GM12878 (cell line): ENCODE measurements around the gene POLR2L.

Source experiments
- CBX3 ChIP-seq: fragments of 200-600 bp; sonication (generic); IDR thresholded peaks from 2 replicates; pipeline ENCODE4 v1.6.1; 2016; ENCODE audit warnings: low read depth, borderline replicate concordance
- FOXM1 ChIP-seq: IDR thresholded peaks from 2 replicates; pipeline ENCODE4 v1.6.1; 2012; ENCODE audit warnings: low read depth, mild to moderate bottlenecking, inconsistent platforms, low read length, moderate library complexity
- JUND ChIP-seq: IDR thresholded peaks from 2 replicates; pipeline ENCODE4 v1.6.1; 2012; ENCODE audit warnings: low read depth, mild to moderate bottlenecking, low read length, improper control_type of control experiment, moderate library complexity
- POLR2AphosphoS5 ChIP-seq: IDR thresholded peaks from 2 replicates; pipeline ENCODE4 v1.6.1; 2011; ENCODE audit warnings: mild to moderate bottlenecking, low read length, inconsistent platforms
- SMC3 ChIP-seq: IDR thresholded peaks from 2 replicates; pipeline ENCODE4 v1.6.1; 2011; ENCODE audit warnings: low read length, improper control_type of control experiment, borderline replicate concordance
- TAF1 ChIP-seq: IDR thresholded peaks from 2 replicates; pipeline ENCODE4 v1.6.1; 2011; ENCODE audit warnings: mild to moderate bottlenecking, low read depth, low read length, borderline replicate concordance
- TCF7 ChIP-seq: IDR thresholded peaks from 2 replicates; pipeline ENCODE4 v1.6.1; 2014; ENCODE audit warnings: antibody characterized with exemption, borderline replicate concordance
- YY1 ChIP-seq: IDR thresholded peaks from 2 replicates; pipeline ENCODE4 v1.6.1; 2011; ENCODE audit warnings: low read depth, mild to moderate bottlenecking, low read length
- TF ChIP-seq, protein P1 (sequence below), 3 experiments: IDR thresholded peaks in 2 of 3; conservative IDR thresholded peaks in 1 of 3; 2 replicates each; pipeline ENCODE4 v1.5.1; 2011; ENCODE audit warnings: low read depth in 3 of 3, low read length in 3 of 3, mild to moderate bottlenecking in 3 of 3, control low read depth in 2 of 3, moderate library complexity in 2 of 3, inconsistent platforms in 1 of 3, mixed read lengths in 1 of 3; ENCODE audit not compliant: control insufficient read depth in 2 of 3, insufficient read depth in 1 of 3; ENCODE audit errors: extremely low read depth in 1 of 3
- TF ChIP-seq, protein P2 (sequence below): IDR thresholded peaks from 2 replicates; pipeline ENCODE4 v1.6.1; 2012; ENCODE audit warnings: low read depth, low read length, improper control_type of control experiment

DNA sequence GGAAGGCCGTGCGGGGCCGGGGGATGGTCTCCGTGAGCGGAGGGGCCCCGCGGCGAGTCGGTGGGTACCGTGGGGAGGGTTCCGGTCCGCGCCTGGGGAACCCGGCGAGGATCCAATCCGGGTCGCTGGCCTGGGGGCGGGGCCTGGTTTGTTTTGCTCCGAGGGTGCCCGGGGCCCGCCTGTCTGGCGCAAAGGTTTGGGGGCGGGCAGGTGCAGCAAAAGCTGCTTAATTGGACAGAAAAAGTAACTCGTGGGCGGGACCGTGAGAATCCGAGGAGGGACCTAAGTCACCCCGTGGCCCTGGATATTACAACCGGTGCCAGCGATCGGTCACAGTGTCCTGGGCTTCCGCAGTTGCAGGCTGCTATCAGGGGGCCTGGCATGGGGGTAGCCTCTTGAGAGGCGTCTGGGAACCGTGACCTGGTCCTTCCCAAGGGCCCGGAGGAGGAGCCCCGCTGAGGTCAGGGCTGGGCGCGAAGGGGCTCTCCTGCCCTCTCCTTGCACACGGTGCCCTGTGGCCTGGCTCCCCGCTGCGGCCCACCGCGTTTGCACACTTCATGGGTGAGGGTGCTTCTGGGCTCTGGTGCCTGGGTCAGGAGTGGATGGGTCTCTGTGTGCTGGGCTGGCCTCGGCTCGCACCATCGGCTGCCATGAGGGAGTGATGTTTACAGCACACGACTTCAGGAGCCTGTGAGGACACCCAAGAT, 22.2 kb downstream of the POLR2L start:
- TF ChIP-seq, protein P1, sequence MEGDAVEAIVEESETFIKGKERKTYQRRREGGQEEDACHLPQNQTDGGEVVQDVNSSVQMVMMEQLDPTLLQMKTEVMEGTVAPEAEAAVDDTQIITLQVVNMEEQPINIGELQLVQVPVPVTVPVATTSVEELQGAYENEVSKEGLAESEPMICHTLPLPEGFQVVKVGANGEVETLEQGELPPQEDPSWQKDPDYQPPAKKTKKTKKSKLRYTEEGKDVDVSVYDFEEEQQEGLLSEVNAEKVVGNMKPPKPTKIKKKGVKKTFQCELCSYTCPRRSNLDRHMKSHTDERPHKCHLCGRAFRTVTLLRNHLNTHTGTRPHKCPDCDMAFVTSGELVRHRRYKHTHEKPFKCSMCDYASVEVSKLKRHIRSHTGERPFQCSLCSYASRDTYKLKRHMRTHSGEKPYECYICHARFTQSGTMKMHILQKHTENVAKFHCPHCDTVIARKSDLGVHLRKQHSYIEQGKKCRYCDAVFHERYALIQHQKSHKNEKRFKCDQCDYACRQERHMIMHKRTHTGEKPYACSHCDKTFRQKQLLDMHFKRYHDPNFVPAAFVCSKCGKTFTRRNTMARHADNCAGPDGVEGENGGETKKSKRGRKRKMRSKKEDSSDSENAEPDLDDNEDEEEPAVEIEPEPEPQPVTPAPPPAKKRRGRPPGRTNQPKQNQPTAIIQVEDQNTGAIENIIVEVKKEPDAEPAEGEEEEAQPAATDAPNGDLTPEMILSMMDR (IDR thresholded peaks at IDR 0.05 in 2 of 3, conservative IDR thresholded peaks at IDR 0.05 in 1 of 3; ENCODE audit: control insufficient read depth in 2 of 3, extremely low read depth in 1 of 3, insufficient read depth in 1 of 3, low read depth in 3 of 3, low read length in 3 of 3): no peak
- no peak for TF ChIP-seq FOXM1
- TF ChIP-seq SMC3: no peak
- no peak for TF ChIP-seq JUND
- TF ChIP-seq YY1: no peak
- no peak for TF ChIP-seq CBX3
- TF ChIP-seq TAF1: peak; percentile 28; the same call in 1 of the 2 replicates
- TF ChIP-seq, protein P2, sequence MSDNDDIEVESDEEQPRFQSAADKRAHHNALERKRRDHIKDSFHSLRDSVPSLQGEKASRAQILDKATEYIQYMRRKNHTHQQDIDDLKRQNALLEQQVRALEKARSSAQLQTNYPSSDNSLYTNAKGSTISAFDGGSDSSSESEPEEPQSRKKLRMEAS: no peak
- no peak for TF ChIP-seq TCF7
- TF ChIP-seq POLR2AphosphoS5: no peak
